SH-SY5Y (cell line): ENCODE measurements around the gene COL9A3.

Experiments
- GATA2 ChIP-seq: IDR thresholded peaks from 2 replicates; pipeline ENCODE4 v1.6.1; 2011; ENCODE audit warnings: mild to moderate bottlenecking, low read depth, low read length
- GATA3 ChIP-seq: IDR thresholded peaks from 2 replicates; pipeline ENCODE4 v1.6.1; 2011; ENCODE audit warnings: low read depth, mild to moderate bottlenecking, low read length, moderate library complexity

GRCh38 chr20:62852841-62853240 is 36.0 kb downstream of the COL9A3 start:
- TF ChIP-seq GATA3 (no peak), GATA2 (no peak)
